ENCODE data around the gene COL19A1. TPM values are rescaled to one million over a fixed set of nuclear protein-coding genes. Genes with fewer than 3 reads are reported as not detected.

COL19A1 gene
- total and polyA plus RNA-seq, 7 donors = 0.54 to 1.6 (median 0.83) TPM; not detected in 3

- intact Hi-C loops (cut with DNase I) = no loop called here
Measured at GRCh38 chr6:70241991-70242420, 375.6 kb downstream of the COL19A1 start.

GRCh38 chr6:70246118-70246517, 379.8 kb downstream of the COL19A1 start:
- whole genome bisulfite sequencing, 2 donors = 92 to 96% methylated on average over 7 of the region's 7 CpGs
- intact Hi-C loops (cut with DNase I) = no loop called here
- no peak for TF ChIP-seq EP300 (IDR thresholded peaks at IDR 0.05)
- TF ChIP-seq POLR2AphosphoS5 (IDR thresholded peaks at IDR 0.05) = no peak
- no peak for TF ChIP-seq CTCF (IDR thresholded peaks at IDR 0.05)
- TF ChIP-seq POLR2A (IDR thresholded peaks at IDR 0.05) = no peak
- Histone ChIP-seq H3K4me3 (no peak overlapping the region), H3K4me1 (no peaks in the 10 kb centered on the region), H3K36me3 (no peaks in the 10 kb centered on the region), H3K27ac (no peak overlapping the region), H3K27me3 (no peaks in the 10 kb centered on the region), H3K9me3 (no peaks in the 10 kb centered on the region)
- DNase-seq = no peak

More at GRCh38 chr6:70241991-70242420, 375.6 kb downstream of the COL19A1 start:
- Histone ChIP-seq H3K27me3 (no peaks in the 10 kb centered on the region), H3K4me3 (no peak overlapping the region), H3K36me3 (no peaks in the 10 kb centered on the region), H3K9me3 (no peaks in the 10 kb centered on the region), H3K4me1 (peaks cover 0 to 4% (median 0%) of the 10 kb centered on the region in 4 donors), H3K27ac (no peak overlapping the region)
- TF ChIP-seq POLR2AphosphoS5 (IDR thresholded peaks at IDR 0.05) = no peak
- no peak for TF ChIP-seq CTCF (IDR thresholded peaks at IDR 0.05)
- TF ChIP-seq POLR2A (IDR thresholded peaks at IDR 0.05) = no peak
- no peak for TF ChIP-seq EP300 (IDR thresholded peaks at IDR 0.05)
- WGBS, 2 donors = 23 to 56% methylated on average over 7 of the region's 7 CpGs
- no peak for DNase-seq

- no peak overlapping the region for H3K4me3 ChIP-seq
- H3K36me3 ChIP-seq = no peaks in the 10 kb centered on the region
- intact Hi-C loops (cut with DNase I) = no loop called here
- H3K9me3 ChIP-seq = no peaks in the 10 kb centered on the region
- H3K27me3 ChIP-seq = no peaks in the 10 kb centered on the region
- TF ChIP-seq CTCF (IDR thresholded peaks at IDR 0.05) = no peak
- TF ChIP-seq EP300 (IDR thresholded peaks at IDR 0.05) = no peak
- no peak for TF ChIP-seq POLR2A (IDR thresholded peaks at IDR 0.05)
- TF ChIP-seq POLR2AphosphoS5 (IDR thresholded peaks at IDR 0.05) = no peak
- no peak overlapping the region for H3K27ac ChIP-seq
- H3K4me1 ChIP-seq = no peaks in the 10 kb centered on the region
- DNase-seq = no peak
- WGBS, 2 donors = 84 to 91% methylated on average over 2 of the region's 2 CpGs
Measured at GRCh38 chr6:70252604-70253003, 386.2 kb downstream of the COL19A1 start.

- intact Hi-C loops (cut with DNase I) = no loop called here
- WGBS, 2 donors = 75 to 76% methylated on average over 3 of the region's 3 CpGs
Measured at GRCh38 chr6:70253923-70254322, 387.6 kb downstream of the COL19A1 start.

More at GRCh38 chr6:70253923-70254322, 387.6 kb downstream of the COL19A1 start:
- H3K4me1 ChIP-seq = no peaks in the 10 kb centered on the region
- DNase-seq = no peak
- H3K9me3 ChIP-seq = no peaks in the 10 kb centered on the region
- H3K27me3 ChIP-seq = no peaks in the 10 kb centered on the region
- no peak overlapping the region for H3K27ac ChIP-seq
- TF ChIP-seq EP300 (IDR thresholded peaks at IDR 0.05) (no peak), POLR2AphosphoS5 (IDR thresholded peaks at IDR 0.05) (no peak), CTCF (IDR thresholded peaks at IDR 0.05) (no peak), POLR2A (IDR thresholded peaks at IDR 0.05) (no peak)
- no peak overlapping the region for H3K4me3 ChIP-seq
- no peaks in the 10 kb centered on the region for H3K36me3 ChIP-seq

Measured in sigmoid colon (tissue), 7 donors.